K562 (cell line): Measurements from ENCODE around the gene VCX3B. TPM values are rescaled to one million over a fixed set of nuclear protein-coding genes. Genes with fewer than 3 reads are reported as not detected.

Experiments
- ATAC-seq: fragments of 200-7000 bp; cut with Tn5 transposase; 3 replicates; pipeline ENCODE4 v1.9.1; 2020; ENCODE audit warnings: moderate library complexity
- BruUV-seq: library from RNA; stranded (reverse); fragments of 400-500 nt; replicated peaks from 2 replicates; lab custom pipeline; 2021; lab: Mats Ljungman, UMichigan
- CTCF ChIA-PET: fragments of 300-600 bp; formaldehyde crosslinking; extraction: SDS; loops from one replicate; lab custom pipeline; 2021; ENCODE audit warnings: low intra/inter-chr PET ratio; lab: Yijun Ruan, JAX
- POLR2A ChIA-PET: fragments of 300-600, 350-650 bp; sonication (Branson Sonifier 250); formaldehyde crosslinking; extraction: SDS; loops from one replicate; lab custom pipeline; 2021; ENCODE audit warnings: antibody characterized with exemption, inconsistent platforms; lab: Yijun Ruan, JAX
- DNase-seq, 4 experiments: peaks; one replicate each; pipeline versions ENCODE4 v3.0.0 to v3.0.0-alpha.2; 2011 to 2018; ENCODE audit warnings: low spot score in 3 of 4, mixed read lengths in 3 of 4; ENCODE audit errors: extremely low read depth in 1 of 4
- FAIRE-seq: peaks from 2 replicates; lab custom pipeline; 2011; peaks lifted over from hg19 to GRCh38; lab: Jason Lieb, UNC
- H2AFZ ChIP-seq: 2 replicates; pipeline ENCODE4 v1.6.0; 2011; ENCODE audit warnings: low read depth, low read length, control low read depth, inconsistent platforms
- H3K27ac ChIP-seq: fragments of 200-600 bp; 3 replicates; pipeline ENCODE4 v1.8.0; 2011; ENCODE audit warnings: low read depth, mild to moderate bottlenecking, control low read depth, inconsistent platforms, low read length, moderate library complexity, mixed read lengths; ENCODE audit errors: extremely low read depth
- H3K27me3 ChIP-seq, 2 experiments: fragments of 300-600 bp in 1 of 2; 2 replicates in 1 of 2; 3 replicates in 1 of 2; pipeline versions ENCODE4 v1.6.0 to v1.8.0; 2011; ENCODE audit warnings: inconsistent platforms in 2 of 2, low read length in 2 of 2, mild to moderate bottlenecking in 1 of 2, mixed read lengths in 1 of 2, moderate library complexity in 1 of 2; ENCODE audit not compliant: control insufficient read depth in 2 of 2, insufficient read depth in 2 of 2
- H3K36me3 ChIP-seq: fragments of 300-600 bp; 3 replicates; pipeline ENCODE4 v1.8.0; 2011; ENCODE audit warnings: mild to moderate bottlenecking, low read length, inconsistent platforms; ENCODE audit not compliant: control insufficient read depth, insufficient read depth
- H3K4me1 ChIP-seq, 2 experiments: fragments of 200-600 bp in 1 of 2; replicated peaks in 1 of 2; 2 replicates in 1 of 2; 3 replicates in 1 of 2; pipeline versions ENCODE4 v1.5.1 to v1.8.0; 2011; ENCODE audit warnings: inconsistent platforms in 2 of 2, low read length in 2 of 2, mild to moderate bottlenecking in 1 of 2, mixed read lengths in 1 of 2, moderate library complexity in 1 of 2; ENCODE audit not compliant: control insufficient read depth in 2 of 2, insufficient read depth in 2 of 2
- H3K4me2 ChIP-seq: 2 replicates; pipeline ENCODE4 v1.6.1; 2011; ENCODE audit warnings: low read length, control low read depth, inconsistent platforms, mixed read lengths; ENCODE audit not compliant: insufficient read depth
- H3K4me3 ChIP-seq: fragments of 200-600 bp; sonication (generic), shearing (Covaris generic); 2 replicates; pipeline ENCODE4 v1.5.1; 2016; ENCODE audit warnings: control low read depth, inconsistent platforms
- H3K79me2 ChIP-seq: fragments of 200-600 bp; 3 replicates; pipeline ENCODE4 v1.8.0; 2011; ENCODE audit warnings: low read length, inconsistent platforms; ENCODE audit not compliant: control insufficient read depth, insufficient read depth
- H3K9ac ChIP-seq, 2 experiments: 2 replicates each; pipeline versions ENCODE4 v1.6.0 to v1.6.1; 2011; ENCODE audit warnings: low read depth in 2 of 2, low read length in 2 of 2, control low read depth in 1 of 2, inconsistent platforms in 1 of 2, mild to moderate bottlenecking in 1 of 2, mixed read lengths in 1 of 2; ENCODE audit not compliant: insufficient read depth in 1 of 2
- H3K9me1 ChIP-seq: one replicate; pipeline ENCODE4 v1.6.0; 2011; ENCODE audit warnings: inconsistent platforms, mild to moderate bottlenecking, low read length, moderate library complexity; ENCODE audit not compliant: control insufficient read depth, insufficient read depth
- H3K9me3 ChIP-seq: replicated peaks from 2 replicates; pipeline ENCODE4 v1.5.1; 2011; ENCODE audit warnings: low read depth, low read length, inconsistent platforms; ENCODE audit not compliant: control insufficient read depth, insufficient read depth
- H4K20me1 ChIP-seq: replicated peaks from 2 replicates; pipeline ENCODE4 v1.6.1; 2011; ENCODE audit warnings: low read length, inconsistent platforms, mixed read lengths; ENCODE audit not compliant: control insufficient read depth, insufficient read depth
- CREM ChIP-seq: IDR thresholded peaks from 2 replicates; pipeline ENCODE4 v1.6.1; 2014; ENCODE audit warnings: antibody characterized with exemption, low read depth
- MYC ChIP-seq, 2 experiments: fragments of 250-450 bp in 1 of 2; sonication (Bioruptor Pico) in 1 of 2; IDR thresholded peaks; 2 replicates each; pipeline versions ENCODE4 v1.5.1 to v1.6.1; 2012 to 2021; ENCODE audit warnings: low read depth in 2 of 2, borderline replicate concordance in 1 of 2, improper control_type of control experiment in 1 of 2, low read length in 1 of 2, mild to moderate bottlenecking in 1 of 2, moderate library complexity in 1 of 2
- TEAD2 ChIP-seq: fragments of 450-650 bp; IDR thresholded peaks from 2 replicates; pipeline ENCODE4 v1.6.1; 2016; ENCODE audit warnings: missing genetic modification characterization, control low read depth, missing compliant biosample characterization
- ZNF318 ChIP-seq, 2 experiments: fragments of 450-650 bp; IDR thresholded peaks; 2 replicates each; pipeline ENCODE4 v1.6.1; 2016; ENCODE audit warnings: mild to moderate bottlenecking in 2 of 2, borderline replicate concordance in 1 of 2, low read depth in 1 of 2, moderate library complexity in 1 of 2
- WGBS: fragments of 100-300 bp; shearing (Covaris generic); methylation state at CpG from one replicate; pipeline ENCODE4 v1.1.6; 2016; ENCODE audit warnings: low coverage, mixed read lengths; ENCODE audit not compliant: insufficient coverage; ENCODE audit errors: missing lambda C conversion rate; 5-methylcytosine and 5-hydroxymethylcytosine counted together
- in situ Hi-C: fragments of 300-500 bp; cut with MboI; formaldehyde crosslinking; loops from 4 replicates; pipeline ENCODE4 v1.15.0; 2018; ENCODE audit warnings: inconsistent platforms, mixed read lengths
- intact Hi-C: fragments of 100-400 bp; cut with micrococcal nuclease; formaldehyde crosslinking; loops from 2 replicates; pipeline ENCODE4 v1.14.2; 2022
- polyA plus RNA-seq, 8 experiments: library from polyadenylated mRNA; depleted of rRNA in 4 of 8; stranded (reverse) in 5 of 8; unstranded in 3 of 8; fragments of >200 nt; fragmentation: Nextera tagmentation in 2 of 8; fragmentation: Illumina TruSeq in 1 of 8; extraction: Ambion mirVana in 2 of 8; extraction: Trizol in 1 of 8; gene quantifications; 2 replicates each; pipeline versions ENCODE4 v1.2.1 to v1.2.3, GENCODE V29; 2011 to 2014; ENCODE audit warnings: inconsistent platforms in 1 of 8, missing spikeins in 1 of 8
- total RNA-seq, 7 experiments: library from RNA; depleted of rRNA in 6 of 7; stranded (reverse); fragments of >200 nt in 6 of 7; fragmentation: Illumina TruSeq in 2 of 7; extraction: Trizol in 2 of 7; gene quantifications; 2 replicates each; pipeline versions ENCODE4 v1.2.1 to v1.2.3, GENCODE V29; 2011 to 2021; ENCODE audit warnings: low replicate concordance in 1 of 7

The VCX3B gene
- total and polyA plus RNA-seq, 9 of the 15 experiments (the other 6 are each of a cell fraction or from before 2014, with no cell fraction given), result 0.27 to 14.6 (median 3.2) TPM

- Histone ChIP-seq H3K27ac (no peak overlapping the region), H3K27me3 (no peaks in the 10 kb centered on the region), H2AFZ (no peak overlapping the region), H4K20me1 (no peaks in the 10 kb centered on the region), H3K9me1 (no peaks in the 10 kb centered on the region), H3K9me3 (no peaks in the 10 kb centered on the region), H3K79me2 (no peaks in the 10 kb centered on the region), H3K9ac (no peak overlapping the region), H3K4me2 (no peak overlapping the region), H3K4me3 (no peak overlapping the region), H3K36me3 (no peaks in the 10 kb centered on the region), H3K4me1 (no peaks in the 10 kb centered on the region)
- TF ChIP-seq ZNF318 (IDR thresholded peaks at IDR 0.05; ENCODE audit: borderline replicate concordance in 1 of 2, low read depth in 1 of 2), result no peak
- TF ChIP-seq MYC (IDR thresholded peaks at IDR 0.05; ENCODE audit: low read depth, low read length), result no peak
- no peak for TF ChIP-seq MYC (CRISPR knock-in tag; IDR thresholded peaks at IDR 0.05; ENCODE audit: borderline replicate concordance, low read depth)
- TF ChIP-seq CREM, result no peak
- TF ChIP-seq TEAD2 (tag), result no peak
- CTCF ChIA-PET, result no interaction called here
- FAIRE-seq (no peak), ATAC-seq (no peak), DNase-seq (no peak)
- 8% methylated on average over 3 of the region's 3 CpGs for WGBS
- POLR2A ChIA-PET, result no interaction called here
- BruUV-seq, result no TSS peak
- in situ Hi-C loops (no loop called here), intact Hi-C loops (no loop called here)
Observed at GRCh38 chrX:8430444-8430843, 34.2 kb upstream of the VCX3B start.
